H1 (cell line): ENCODE results near the gene GTF2H1. TPM values are rescaled to one million over a fixed set of nuclear protein-coding genes. Genes with fewer than 3 reads are reported as not detected.

Source experiments
- CTCF ChIA-PET: fragments of 300-600 bp; sonication (Branson Sonifier 250); formaldehyde crosslinking; loops from one replicate; lab custom pipeline; 2021; ENCODE audit not compliant: partially characterized antibody; lab: Charles Lee
- POLR2A ChIA-PET: fragments of 300-600 bp; sonication (Branson Sonifier 250); formaldehyde crosslinking; loops from one replicate; lab custom pipeline; 2021; ENCODE audit warnings: inconsistent platforms; ENCODE audit not compliant: partially characterized antibody; lab: Charles Lee
- DNase-seq, 2 experiments: peaks; one replicate each; pipeline versions ENCODE4 v3.0.0 to v3.0.0-alpha.2; 2010 to 2022; ENCODE audit warnings: low spot score in 2 of 2, low read depth in 1 of 2, mixed read lengths in 1 of 2
- FAIRE-seq: peaks from 2 replicates; lab custom pipeline; 2011; peaks lifted over from hg19 to GRCh38; lab: Jason Lieb, UNC
- H2AFZ ChIP-seq: 2 replicates; pipeline ENCODE4 v1.8.1; 2012; ENCODE audit warnings: low read length, inconsistent platforms
- H2AK5ac ChIP-seq: 2 replicates; pipeline ENCODE4 v1.6.1; 2013; ENCODE audit warnings: low read depth, low read length
- H2BK120ac ChIP-seq: replicated peaks from 2 replicates; pipeline ENCODE3; 2013; ENCODE audit warnings: low read depth, low read length, inconsistent platforms
- H2BK12ac ChIP-seq: 2 replicates; pipeline ENCODE4 v1.6.1; 2013; ENCODE audit warnings: low read depth, low read length
- H2BK15ac ChIP-seq: 2 replicates; pipeline ENCODE4 v1.6.1; 2013; ENCODE audit warnings: low read length
- H2BK20ac ChIP-seq: 2 replicates; pipeline ENCODE4 v1.6.1; 2013; ENCODE audit warnings: low read length
- H2BK5ac ChIP-seq: 2 replicates; pipeline ENCODE4 v1.6.1; 2013; ENCODE audit warnings: low read depth, low read length
- H3K14ac ChIP-seq: 2 replicates; pipeline ENCODE4 v1.6.1; 2013; ENCODE audit warnings: inconsistent platforms; ENCODE audit not compliant: insufficient read length
- H3K18ac ChIP-seq: 2 replicates; pipeline ENCODE4 v1.6.1; 2013; ENCODE audit warnings: low read length; ENCODE audit errors: extremely low read depth
- H3K23ac ChIP-seq: 2 replicates; pipeline ENCODE4 v1.6.1; 2013; ENCODE audit warnings: inconsistent platforms; ENCODE audit not compliant: insufficient read length
- H3K23me2 ChIP-seq: 2 replicates; pipeline ENCODE4 v1.6.1; 2013; ENCODE audit warnings: low read depth, low read length
- H3K27ac ChIP-seq: 2 replicates; pipeline ENCODE4 v1.6.1; 2011; ENCODE audit warnings: low read depth, low read length, inconsistent platforms
- H3K27me3 ChIP-seq, 4 experiments: replicated peaks in 1 of 4; 1 replicate in 1 of 4; 2 replicates in 3 of 4; pipeline versions ENCODE4 v1.6.1 to v1.8.1; 2011 to 2013; ENCODE audit warnings: low read length in 3 of 4, mild to moderate bottlenecking in 3 of 4, inconsistent platforms in 2 of 4, mixed read lengths in 2 of 4, moderate library complexity in 1 of 4; ENCODE audit not compliant: control insufficient read depth in 3 of 4, insufficient read depth in 3 of 4; ENCODE audit errors: extremely low read depth in 1 of 4
- H3K36me3 ChIP-seq, 4 experiments: 2 replicates each; pipeline versions ENCODE4 v1.6.1 to v1.8.1; 2011 to 2013; ENCODE audit warnings: mild to moderate bottlenecking in 4 of 4, low read length in 3 of 4, moderate library complexity in 2 of 4, control low read depth in 1 of 4, inconsistent platforms in 1 of 4; ENCODE audit not compliant: insufficient read depth in 4 of 4, control insufficient read depth in 2 of 4
- H3K4ac ChIP-seq: replicated peaks from 2 replicates; pipeline ENCODE3; 2013; ENCODE audit warnings: low read length, low read depth, mixed read lengths, inconsistent platforms; ENCODE audit not compliant: insufficient read length
- H3K4me1 ChIP-seq, 4 experiments: replicated peaks in 1 of 4; 1 replicate in 1 of 4; 2 replicates in 3 of 4; pipeline versions ENCODE4 v1.6.1 to v1.8.1; 2011 to 2013; ENCODE audit warnings: low read length in 3 of 4, inconsistent platforms in 2 of 4, mixed read lengths in 1 of 4; ENCODE audit not compliant: insufficient read depth in 4 of 4, control insufficient read depth in 3 of 4
- H3K4me2 ChIP-seq, 2 experiments: 2 replicates each; pipeline versions ENCODE4 v1.6.1 to v1.8.1; 2011 to 2013; ENCODE audit warnings: low read depth in 2 of 2, low read length in 2 of 2, control low read depth in 1 of 2, inconsistent platforms in 1 of 2, mild to moderate bottlenecking in 1 of 2; ENCODE audit not compliant: insufficient read depth in 1 of 2
- H3K4me3 ChIP-seq, 4 experiments: fragments of 200-600, 300-600 bp in 1 of 4; sonication (generic), shearing (Covaris generic), sonication (Bioruptor Twin) in 1 of 4; 2 replicates each; pipeline versions ENCODE4 v1.5.1 to v1.8.1; 2011 to 2016; ENCODE audit warnings: low read length in 4 of 4, low read depth in 3 of 4, control low read depth in 2 of 4, inconsistent platforms in 2 of 4, mild to moderate bottlenecking in 2 of 4, mixed read lengths in 1 of 4, moderate library complexity in 1 of 4; ENCODE audit not compliant: insufficient read depth in 2 of 4; ENCODE audit errors: extremely low read depth in 1 of 4
- H3K56ac ChIP-seq: replicated peaks from 2 replicates; pipeline ENCODE3; 2013; ENCODE audit warnings: low read depth, mild to moderate bottlenecking, mixed read lengths, low read length, inconsistent platforms; ENCODE audit not compliant: insufficient read length
- H3K79me1 ChIP-seq: 2 replicates; pipeline ENCODE4 v1.6.1; 2013; ENCODE audit warnings: low read depth, low read length, control low read depth
- H3K79me2 ChIP-seq, 2 experiments: 2 replicates each; pipeline versions ENCODE4 v1.6.1 to v1.8.1; 2012 to 2013; ENCODE audit warnings: low read length in 2 of 2, mild to moderate bottlenecking in 2 of 2, inconsistent platforms in 1 of 2; ENCODE audit not compliant: insufficient read depth in 2 of 2, control insufficient read depth in 1 of 2
- H3K9ac ChIP-seq, 4 experiments: replicated peaks in 1 of 4; 1 replicate in 1 of 4; 2 replicates in 3 of 4; pipeline versions ENCODE4 v1.6.1 to v1.8.1; 2011 to 2013; ENCODE audit warnings: low read depth in 3 of 4, low read length in 3 of 4, control low read depth in 2 of 4, mild to moderate bottlenecking in 2 of 4, moderate library complexity in 2 of 4, inconsistent platforms in 1 of 4; ENCODE audit errors: extremely low read depth in 1 of 4
- H3K9me3 ChIP-seq, 2 experiments: 2 replicates each; pipeline versions ENCODE4 v1.6.1 to v1.8.1; 2012 to 2013; ENCODE audit warnings: mild to moderate bottlenecking in 2 of 2, moderate library complexity in 2 of 2, control low read depth in 1 of 2, inconsistent platforms in 1 of 2, low read depth in 1 of 2, low read length in 1 of 2, mixed read lengths in 1 of 2; ENCODE audit not compliant: insufficient read depth in 2 of 2
- H4K20me1 ChIP-seq, 2 experiments: replicated peaks in 1 of 2; 2 replicates each; pipeline versions ENCODE3 to v1.8.1; 2011 to 2013; ENCODE audit warnings: inconsistent platforms in 2 of 2, low read length in 2 of 2, mild to moderate bottlenecking in 1 of 2; ENCODE audit not compliant: insufficient read depth in 2 of 2, control insufficient read depth in 1 of 2
- H4K5ac ChIP-seq: 2 replicates; pipeline ENCODE4 v1.6.1; 2013; ENCODE audit warnings: low read length, low read depth, mixed read lengths, inconsistent platforms; ENCODE audit not compliant: insufficient read length
- H4K8ac ChIP-seq: 2 replicates; pipeline ENCODE4 v1.8.0; 2013; ENCODE audit warnings: mild to moderate bottlenecking, moderate library complexity, low read length, inconsistent platforms; ENCODE audit not compliant: insufficient read depth; ENCODE audit errors: extremely low read depth
- H4K91ac ChIP-seq: replicated peaks from 2 replicates; pipeline ENCODE3; 2013; ENCODE audit warnings: low read length, mixed read lengths, inconsistent platforms; ENCODE audit not compliant: insufficient read length
- BCL11A ChIP-seq, 2 experiments: IDR thresholded peaks; one replicate each; pipeline ENCODE4 v1.6.1; 2011; ENCODE audit warnings: low read depth in 2 of 2, low read length in 2 of 2, mild to moderate bottlenecking in 2 of 2
- CBX5 ChIP-seq: fragments of 300-800, 300-1000 bp; sonication (generic); IDR thresholded peaks from 2 replicates; pipeline ENCODE4 v1.7.1; 2016; ENCODE audit warnings: antibody characterized with exemption, low read length, low read depth
- CBX8 ChIP-seq: fragments of 300-800, 300-1000 bp; sonication (generic); IDR thresholded peaks from 2 replicates; pipeline ENCODE4 v1.7.1; 2016; ENCODE audit warnings: low read depth, low read length, borderline replicate concordance
- CTCF ChIP-seq, 3 experiments: IDR thresholded peaks; 1 replicate in 2 of 3; 2 replicates in 1 of 3; pipeline versions ENCODE4 v1.5.1 to v1.6.1; 2011; ENCODE audit warnings: low read length in 3 of 3, mild to moderate bottlenecking in 3 of 3, inconsistent platforms in 2 of 3, low read depth in 1 of 3, moderate library complexity in 1 of 3; ENCODE audit not compliant: insufficient read depth in 1 of 3; ENCODE audit errors: control extremely low read depth in 1 of 3
- HDAC2 ChIP-seq, 2 experiments: fragments of 300-600 bp in 1 of 2; sonication (generic) in 1 of 2; IDR thresholded peaks; 2 replicates each; pipeline ENCODE4 v1.6.1; 2011 to 2012; ENCODE audit warnings: low read depth in 2 of 2, low read length in 2 of 2, mild to moderate bottlenecking in 2 of 2, moderate library complexity in 2 of 2, borderline replicate concordance in 1 of 2, inconsistent platforms in 1 of 2
- POLR2A ChIP-seq, 2 experiments: IDR thresholded peaks; 1 replicate in 1 of 2; 2 replicates in 1 of 2; pipeline ENCODE4 v1.6.1; 2011; ENCODE audit warnings: low read depth in 2 of 2, low read length in 2 of 2, mild to moderate bottlenecking in 2 of 2; ENCODE audit errors: control extremely low read depth in 1 of 2
- RBBP5 ChIP-seq: IDR thresholded peaks from 2 replicates; pipeline ENCODE4 v1.7.1; 2012; ENCODE audit warnings: low read depth, mild to moderate bottlenecking, inconsistent platforms, low read length, moderate library complexity, borderline replicate concordance
- RFX5 ChIP-seq: IDR thresholded peaks from 2 replicates; pipeline ENCODE4 v1.6.1; 2011; ENCODE audit warnings: low read depth, low read length, improper control_type of control experiment, borderline replicate concordance
- SP1 ChIP-seq: IDR thresholded peaks from 2 replicates; pipeline ENCODE4 v1.6.1; 2011; ENCODE audit warnings: low read depth, low read length
- WGBS, 2 experiments: shearing (Covaris generic) in 1 of 2; methylation state at CpG; one replicate each; pipeline versions ENCODE4 v1.1.6 to v1.1.7; 2013 to 2015; ENCODE audit warnings: low lambda C conversion rate in 2 of 2, mixed read lengths in 2 of 2, inconsistent platforms in 1 of 2, low coverage in 1 of 2, missing lambda C conversion rate in 1 of 2; ENCODE audit not compliant: insufficient replicate concordance in 2 of 2, insufficient coverage in 1 of 2, insufficient read length in 1 of 2; ENCODE audit errors: extremely low coverage in 1 of 2, missing lambda C conversion rate in 1 of 2; 5-methylcytosine and 5-hydroxymethylcytosine counted together
- polyA plus RNA-seq, 7 experiments: library from polyadenylated mRNA; depleted of rRNA in 3 of 7; stranded (reverse) in 5 of 7; unstranded in 2 of 7; fragments of >200 nt in 5 of 7; fragments of 200-250 nt in 2 of 7; gene quantifications; 1 replicate in 5 of 7; 2 replicates in 1 of 7; 4 replicates in 1 of 7; pipeline versions ENCODE4 v1.2.1 to v1.2.3, GENCODE V29; 2011 to 2013; ENCODE audit warnings: missing spikeins in 2 of 7, mixed read lengths in 2 of 7
- total RNA-seq: library from RNA; stranded (reverse); fragmentation: NEBNext Ultra II Directional; extraction: Animal tissue kit (Norgen Biotek cat#: 25700); gene quantifications from 2 replicates; pipeline ENCODE4 v1.2.1, GENCODE V29; 2021

The GTF2H1 gene
- total and polyA plus RNA-seq, 2 of the 8 experiments (the other 6 are each of a cell fraction or from before 2014, with no cell fraction given): 9.1 to 26.3 TPM

GRCh38 chr11:18310800-18311340, 11.5 kb upstream of the GTF2H1 start:
- H3K36me3 ChIP-seq: peaks cover 7 to 47% (median 28%) of the 10 kb centered on the region in 4 experiments
- no peak for DNase-seq
- no peak overlapping the region for H2BK20ac ChIP-seq
- H3K4me3 ChIP-seq: no peak overlapping the region
- H3K27me3 ChIP-seq: no peaks in the 10 kb centered on the region
- H2AK5ac ChIP-seq: no peak overlapping the region
- H3K4ac ChIP-seq: no peak overlapping the region
- no peak overlapping the region for H3K18ac ChIP-seq
- no peak overlapping the region for H4K5ac ChIP-seq
- no peak overlapping the region for H2BK120ac ChIP-seq
- H2BK5ac ChIP-seq: no peak overlapping the region
- 89% methylated on average over 6 of the region's 6 CpGs; no CpG with 5 or more reads in 1 of the 2 experiments for WGBS, 2 experiments
- H3K79me1 ChIP-seq: peaks cover 10% of the 10 kb centered on the region; the same call in 1 of the 2 replicates
- no peak overlapping the region for H3K9ac ChIP-seq
- no peaks in the 10 kb centered on the region for H3K9me3 ChIP-seq
- H3K23me2 ChIP-seq: no peaks in the 10 kb centered on the region
- ChIA-PET POLR2A (interaction anchor here (1.3 kb wide), 1 partner anchor 12 kb away, joined by 4 read pairs; no protein-coding TSS in a partner anchor), CTCF (interaction anchor here (1.0 kb wide), 1 partner anchor 10 kb away, joined by 4 read pairs; no protein-coding TSS in a partner anchor)
- H3K27ac ChIP-seq: no peak overlapping the region
- no peak overlapping the region for H4K91ac ChIP-seq
- H4K8ac ChIP-seq: no peak overlapping the region
- H4K20me1 ChIP-seq: no peaks in the 10 kb centered on the region
- H2BK12ac ChIP-seq: no peak overlapping the region
- no peak overlapping the region for H3K56ac ChIP-seq
- H3K79me2 ChIP-seq: peaks cover 0 to 23% of the 10 kb centered on the region in 2 experiments; a peak in 2 of 4 replicates
- no peak overlapping the region for H3K14ac ChIP-seq
- no peak overlapping the region for H3K23ac ChIP-seq
- no peak overlapping the region for H2AFZ ChIP-seq
- H2BK15ac ChIP-seq: no peak overlapping the region
- no peak for FAIRE-seq
- no peak overlapping the region for H3K4me2 ChIP-seq
- no peaks in the 10 kb centered on the region for H3K4me1 ChIP-seq
- TF ChIP-seq HDAC2 (IDR thresholded peaks at IDR 0.05; ENCODE audit: borderline replicate concordance in 1 of 2, low read depth in 2 of 2, low read length in 2 of 2) (no peak), SP1 (no peak), CBX5 (no peak), BCL11A (IDR thresholded peaks at IDR 0.05; ENCODE audit: low read depth in 2 of 2, low read length in 2 of 2) (no peak), RFX5 (no peak), CBX8 (no peak), RBBP5 (no peak), POLR2A (IDR thresholded peaks at IDR 0.05; ENCODE audit: control extremely low read depth in 1 of 2, low read depth in 2 of 2, low read length in 2 of 2) (no peak), CTCF (IDR thresholded peaks at IDR 0.05; ENCODE audit: control extremely low read depth in 1 of 3, insufficient read depth in 1 of 3, low read depth in 1 of 3, low read length in 3 of 3) (no peak)
